Activated T-helper 1 cell treated with anti-CD3 and anti-CD28 coated beads, Interleukin-2, amount 50 U/mL, for 16 hours (primary cell): ENCODE measurements around the gene SLC30A5.
"Not testable (repeated sequence)": the region's sequence is repeated elsewhere in the genome, so short reads cannot be mapped to it uniquely, and the experiment has no call there.

Experiments
- DNase-seq, 2 donors: peaks; one replicate each; pipeline ENCODE4 v3.0.0-alpha.2; 2020; ENCODE audit warnings: low read depth in 1 of 2, low spot score in 1 of 2

Gene SLC30A5

DNA sequence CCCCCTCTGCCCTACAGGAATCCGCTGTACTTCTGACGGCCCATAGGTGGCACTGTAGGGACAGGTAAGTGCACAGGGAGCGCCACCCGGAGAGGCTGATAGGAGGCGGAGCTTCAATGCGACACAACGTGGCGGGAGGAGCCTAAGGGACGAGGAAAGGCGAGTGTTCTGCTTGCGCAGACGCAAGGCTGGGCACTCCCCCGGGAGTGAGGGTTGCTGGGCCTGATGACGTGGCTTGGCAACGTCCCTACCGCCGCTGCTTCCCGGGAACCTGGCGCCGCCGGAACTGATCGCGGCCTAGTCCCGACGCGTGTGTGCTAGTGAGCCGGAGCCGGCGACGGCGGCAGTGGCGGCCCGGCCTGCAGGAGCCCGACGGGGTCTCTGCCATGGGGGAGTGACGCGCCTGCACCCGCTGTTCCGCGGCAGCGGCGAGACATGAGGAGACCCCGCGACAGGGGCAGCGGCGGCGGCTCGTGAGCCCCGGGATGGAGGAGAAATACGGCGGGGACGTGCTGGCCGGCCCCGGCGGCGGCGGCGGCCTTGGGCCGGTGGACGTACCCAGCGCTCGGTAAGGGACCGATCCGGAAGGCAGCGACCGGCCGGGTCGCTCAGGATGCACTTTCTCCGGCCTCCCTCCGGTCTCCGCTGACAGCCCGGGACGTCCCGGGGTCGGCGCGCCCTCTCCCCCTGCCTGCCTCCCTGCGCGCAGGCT is at the start of gene SLC30A5:
Gene SLC30A5, plus strand, starts transcription at position 244 of the 712 bp plus-strand sequence. Its CDS starts 242 bp downstream, at position 486.
- peak; percentile 88 to 97 for DNase-seq

DNA sequence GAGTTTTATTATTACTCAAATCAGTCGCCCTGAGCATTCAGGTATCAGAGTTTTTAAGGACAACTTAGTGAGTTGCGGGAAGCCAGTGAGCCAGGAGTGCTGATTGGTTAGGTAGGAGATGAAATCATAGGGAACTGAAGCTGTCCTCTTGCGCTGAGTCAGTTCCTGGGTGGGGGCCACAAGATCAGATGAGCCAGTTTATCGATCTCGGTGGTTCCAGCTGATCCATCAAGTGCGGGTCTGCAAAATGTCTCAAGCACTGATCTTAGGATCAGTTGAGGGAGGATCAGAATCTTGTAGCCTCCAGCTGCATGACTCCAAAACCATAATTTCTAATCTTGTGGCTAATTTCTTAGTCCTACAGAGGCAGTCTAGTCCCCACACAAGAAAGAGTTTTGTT is 48.6 kb upstream of the SLC30A5 start:
- DNase-seq: not testable (repeated sequence)

DNA sequence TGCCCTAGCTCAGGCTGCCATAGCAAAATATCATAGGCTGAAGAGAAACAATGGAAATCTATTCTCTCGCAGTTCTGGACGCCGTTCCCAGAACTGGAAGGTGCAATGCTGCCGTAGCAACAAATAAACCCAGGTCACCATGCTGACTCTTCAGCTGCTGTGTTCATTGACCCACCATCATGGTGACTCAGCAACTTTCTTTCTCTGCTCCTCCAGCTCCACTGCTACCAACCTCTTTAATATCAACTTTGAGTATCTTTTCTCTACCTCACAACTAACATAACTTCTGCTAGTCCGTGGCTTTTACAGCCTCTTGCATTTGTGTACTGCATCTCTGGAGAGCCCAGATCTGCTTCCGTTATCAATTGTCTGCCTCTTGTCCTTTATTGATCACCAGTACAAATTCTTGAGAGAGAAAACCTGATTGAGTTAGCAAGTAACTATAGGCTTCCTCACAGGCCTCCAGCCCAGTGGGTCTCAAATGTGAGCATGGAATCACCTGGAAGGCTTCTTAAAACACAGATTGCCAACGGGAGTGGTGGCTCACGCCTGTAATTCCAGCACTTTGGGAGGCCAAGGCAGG is 47.3 kb upstream of the SLC30A5 start:
- no peak for DNase-seq

DNA sequence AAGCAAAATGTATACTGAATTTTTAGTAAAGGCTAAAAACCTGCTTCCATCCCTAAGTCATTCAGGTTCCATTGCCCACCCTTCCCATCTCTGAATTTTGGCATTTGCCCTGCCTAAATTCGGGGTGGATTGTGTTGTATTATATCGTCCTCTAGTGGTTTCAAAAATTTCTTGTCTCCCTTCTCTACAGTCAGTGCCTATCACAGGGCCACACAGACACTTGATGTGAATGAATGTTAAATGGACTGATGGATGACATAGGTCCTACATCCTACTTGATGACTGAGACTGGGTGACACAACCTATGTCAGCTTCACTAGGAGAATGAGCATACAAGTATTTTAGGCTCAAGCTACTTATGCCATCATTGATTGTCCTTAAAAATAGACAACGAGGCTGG is 45.6 kb upstream of the SLC30A5 start:
- no peak for DNase-seq

DNA sequence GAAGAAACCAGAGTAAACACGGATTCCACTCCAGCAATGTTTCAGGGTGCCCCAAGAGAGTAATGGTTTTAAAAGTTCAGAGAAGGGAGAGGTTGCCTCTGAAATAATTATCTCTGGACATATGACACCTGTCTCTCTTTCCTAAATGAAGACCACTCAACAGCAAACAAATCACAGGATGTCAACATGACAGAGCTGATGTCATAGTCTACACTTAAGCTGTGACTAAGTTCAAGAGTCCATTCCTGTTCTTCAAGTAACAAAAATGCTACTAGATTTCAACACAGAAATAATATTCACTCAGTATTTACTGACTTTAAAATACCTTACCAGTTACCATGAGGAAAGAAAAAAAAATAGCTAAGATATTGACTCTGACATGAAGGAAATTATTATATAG is 44.7 kb upstream of the SLC30A5 start:
- DNase-seq: no peak

DNA sequence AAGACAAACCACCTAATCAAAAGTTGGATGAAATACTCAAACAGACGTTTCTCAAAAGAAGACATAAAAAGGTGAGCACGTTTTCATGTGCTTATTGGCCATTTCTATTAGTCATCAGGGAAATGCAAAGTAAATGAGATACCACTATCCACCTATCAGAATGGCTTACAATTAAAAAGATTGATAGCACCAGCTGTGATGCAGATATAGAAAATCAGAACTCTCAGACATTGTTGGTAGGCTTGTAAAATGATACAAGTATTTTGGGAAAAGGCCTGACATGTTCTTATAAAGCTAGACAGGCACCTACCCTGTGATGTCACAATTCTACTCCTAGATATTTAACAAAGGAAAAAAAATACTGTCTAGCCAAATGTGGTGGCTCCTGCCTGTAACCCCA is 44.0 kb upstream of the SLC30A5 start:
- no peak for DNase-seq

DNA sequence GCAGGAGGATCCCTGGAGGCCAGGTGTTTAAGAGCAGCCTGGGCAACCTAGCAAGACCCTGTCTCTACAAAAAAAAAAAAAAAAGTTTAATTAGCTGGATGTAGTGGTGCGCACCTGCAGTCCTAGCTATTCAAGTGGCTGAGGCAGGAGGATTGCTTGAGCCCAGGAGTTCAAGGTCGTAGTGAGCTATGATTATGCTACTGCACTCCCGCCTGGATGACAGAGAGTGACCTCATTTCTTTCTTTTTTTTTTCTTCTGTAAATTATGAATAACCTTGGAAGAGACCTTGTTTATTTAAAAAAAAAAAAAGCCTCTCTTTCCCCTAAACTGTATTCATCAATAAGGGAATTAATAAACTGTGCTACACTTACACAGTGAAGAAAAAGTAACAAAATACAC is 43.6 kb upstream of the SLC30A5 start:
- no peak for DNase-seq

DNA sequence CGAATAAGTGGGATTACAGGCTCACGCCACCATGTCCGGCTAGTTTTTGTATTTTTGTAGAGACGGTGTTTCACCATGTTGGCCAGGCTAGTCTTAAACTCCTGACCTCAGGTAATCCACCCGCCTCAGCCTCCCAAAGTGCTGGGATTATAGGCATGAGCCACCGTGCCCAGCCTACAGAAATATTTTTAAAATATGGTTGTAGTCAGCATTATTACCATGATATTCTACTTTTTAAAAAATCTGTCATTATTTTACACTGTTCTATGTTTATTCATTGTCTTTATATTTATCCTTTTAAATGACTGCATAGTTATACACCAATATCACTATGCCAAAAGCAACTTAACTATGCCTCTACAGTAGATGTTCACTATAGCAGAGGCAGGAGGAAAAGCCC is 41.6 kb upstream of the SLC30A5 start:
- no peak for DNase-seq

DNA sequence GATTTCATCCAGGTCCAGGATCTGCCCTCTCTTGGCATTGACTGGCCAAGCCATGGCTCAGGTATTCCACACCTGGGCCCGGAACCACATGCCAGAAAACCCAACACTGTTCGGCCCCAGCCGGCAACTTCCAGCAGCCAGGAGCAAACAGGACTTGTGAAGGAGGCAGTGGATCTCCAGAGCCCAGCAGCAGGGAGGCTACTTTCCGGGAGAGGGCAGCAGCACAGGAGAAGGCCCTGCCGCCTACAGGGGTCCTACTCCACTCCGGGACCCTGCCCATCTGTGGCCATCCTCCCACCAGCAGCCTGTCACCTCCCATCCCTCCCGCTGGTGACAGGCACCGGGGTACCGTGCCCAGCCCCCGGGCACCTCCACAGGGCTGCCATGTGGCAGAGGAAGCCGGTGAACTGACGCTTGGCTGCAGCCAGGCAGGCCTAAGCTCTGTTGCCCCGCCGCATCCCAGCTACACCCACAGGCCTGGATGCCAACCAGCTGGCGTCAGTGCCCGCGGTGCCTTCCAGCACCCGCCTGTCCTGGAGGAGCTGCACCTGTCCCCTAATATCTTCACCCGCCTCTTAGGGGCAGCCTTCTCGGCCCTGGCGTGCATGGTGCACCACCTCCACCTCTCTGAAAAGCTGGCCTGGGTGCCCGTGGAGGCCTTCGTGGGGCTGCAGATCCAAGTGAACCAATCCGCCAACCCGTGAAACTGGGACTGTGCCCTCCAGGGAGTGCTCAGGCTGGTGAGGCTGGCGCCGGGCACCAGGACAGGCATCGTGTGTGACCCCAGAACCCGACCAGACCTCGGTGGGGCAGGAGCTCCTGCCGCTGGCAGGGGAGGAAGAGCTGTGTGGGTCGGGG is 18.9 kb upstream of the SLC30A5 start:
- no peak for DNase-seq

DNA sequence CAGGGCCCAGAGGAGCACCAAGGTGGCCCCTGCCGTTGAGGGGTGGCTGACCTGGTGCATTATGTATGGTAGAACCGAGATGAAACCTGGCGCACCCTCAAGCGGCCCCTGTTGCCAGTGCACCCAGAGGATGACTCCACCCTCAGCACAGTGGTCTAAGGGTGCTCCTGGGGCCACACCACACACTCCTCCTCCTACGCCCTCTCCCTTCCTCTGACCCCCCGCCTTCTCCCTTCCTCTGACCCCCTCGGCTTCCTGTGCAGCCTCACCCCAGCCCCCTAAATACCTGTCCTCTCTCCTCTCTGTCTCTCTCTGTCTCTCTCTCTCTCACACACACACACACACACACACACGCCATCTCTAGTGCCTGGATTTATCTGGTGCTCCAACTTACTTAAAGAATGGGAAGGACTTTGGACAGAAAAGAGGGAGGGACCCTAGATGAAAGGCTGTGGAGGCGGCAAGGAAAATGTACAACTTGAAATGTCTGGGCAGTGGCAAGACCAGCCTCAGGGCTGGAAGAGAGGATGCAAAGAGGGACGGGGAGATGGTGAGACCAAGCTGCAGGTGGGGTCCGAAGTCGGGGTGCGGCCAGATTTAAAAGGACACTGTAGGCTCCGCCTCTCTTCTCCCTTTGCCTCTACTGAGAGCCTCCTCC is 18.2 kb upstream of the SLC30A5 start:
- no peak for DNase-seq

DNA sequence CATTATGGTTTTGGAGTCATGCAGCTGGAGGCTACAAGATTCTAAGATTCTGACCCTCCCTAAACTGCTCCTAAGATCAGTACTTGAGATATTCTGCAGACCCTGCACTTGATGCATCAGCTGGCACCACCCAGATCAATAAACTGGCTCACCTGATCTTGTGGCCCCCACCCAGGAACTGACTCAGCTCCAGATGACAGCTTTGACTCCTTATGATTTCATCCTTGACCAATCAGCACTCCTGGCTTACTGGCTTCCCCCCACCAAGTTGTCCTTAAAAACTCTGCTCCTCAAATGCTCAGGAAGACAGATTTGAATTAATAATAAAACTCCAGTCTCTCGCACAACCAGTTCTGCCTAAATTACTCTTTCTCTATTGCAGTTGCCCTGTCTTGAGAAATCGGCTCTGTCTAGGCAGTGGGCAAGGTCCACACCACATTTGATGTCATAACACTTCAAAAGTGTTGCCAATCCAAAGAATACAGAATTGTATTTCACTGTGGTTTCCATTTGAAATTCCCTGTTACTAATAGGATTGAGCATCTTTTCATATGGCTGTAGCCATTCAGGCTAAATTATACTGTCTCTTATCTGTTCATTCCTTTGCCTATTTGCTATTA is 14.8 kb upstream of the SLC30A5 start:
- DNase-seq: no peak

DNA sequence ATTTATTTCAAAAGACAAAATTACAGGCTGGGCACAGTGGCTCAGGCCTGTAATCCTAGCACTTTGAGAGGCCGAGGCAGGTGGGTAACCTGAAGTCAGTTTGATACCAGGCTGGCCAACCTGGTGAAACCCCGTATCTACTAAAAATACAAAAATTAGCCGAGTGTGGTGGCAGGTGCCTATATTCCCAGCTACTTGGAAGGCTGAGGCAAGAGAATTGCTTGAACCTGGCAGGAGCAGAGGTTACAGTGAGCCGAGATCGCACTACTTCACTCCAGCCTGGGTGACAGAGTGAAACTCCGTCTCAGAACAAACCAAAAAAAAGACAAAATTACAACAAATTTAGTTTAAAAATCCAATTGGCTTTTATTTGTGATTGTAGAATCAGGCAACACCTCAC is 14.3 kb upstream of the SLC30A5 start:
- DNase-seq: no peak

DNA sequence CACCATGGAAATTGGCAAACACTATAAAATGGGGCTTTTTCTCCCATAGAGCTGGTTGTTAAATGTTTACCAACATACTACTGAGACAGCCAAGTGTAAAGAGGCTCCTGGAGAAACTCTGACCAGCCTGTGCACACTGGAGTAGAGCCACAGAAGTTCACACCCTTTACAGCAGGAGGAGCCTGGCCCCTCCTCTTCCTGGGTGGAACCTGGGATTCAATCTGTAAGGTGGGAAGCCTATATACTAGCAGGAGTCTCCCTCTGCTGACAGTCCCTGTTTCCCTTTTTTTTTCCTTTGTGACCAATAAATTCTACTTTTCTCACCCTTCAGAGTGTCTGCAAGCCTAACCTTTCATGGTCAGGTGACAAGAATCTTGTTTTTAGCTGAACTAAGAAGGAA is 10.4 kb upstream of the SLC30A5 start:
- DNase-seq: no peak

DNA sequence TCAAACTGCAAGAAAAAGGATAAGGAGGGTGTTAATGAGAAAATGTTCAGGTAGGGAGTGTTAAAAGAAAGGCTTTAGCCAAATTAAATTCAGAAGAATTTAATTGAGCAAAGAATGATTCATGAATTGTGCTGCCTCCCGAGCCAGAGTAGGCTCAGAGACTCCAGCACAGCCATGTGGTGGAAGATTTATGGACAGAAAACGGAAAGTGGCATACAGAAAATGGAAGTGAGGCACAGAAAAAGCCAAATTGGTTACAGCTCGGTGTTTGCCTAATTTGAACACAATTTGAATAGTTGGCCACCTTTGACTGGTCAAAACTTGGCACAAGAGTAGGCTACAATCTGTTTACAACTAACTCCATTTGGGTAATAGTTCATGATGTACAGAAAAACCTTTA is 9.6 kb upstream of the SLC30A5 start:
- no peak for DNase-seq

DNA sequence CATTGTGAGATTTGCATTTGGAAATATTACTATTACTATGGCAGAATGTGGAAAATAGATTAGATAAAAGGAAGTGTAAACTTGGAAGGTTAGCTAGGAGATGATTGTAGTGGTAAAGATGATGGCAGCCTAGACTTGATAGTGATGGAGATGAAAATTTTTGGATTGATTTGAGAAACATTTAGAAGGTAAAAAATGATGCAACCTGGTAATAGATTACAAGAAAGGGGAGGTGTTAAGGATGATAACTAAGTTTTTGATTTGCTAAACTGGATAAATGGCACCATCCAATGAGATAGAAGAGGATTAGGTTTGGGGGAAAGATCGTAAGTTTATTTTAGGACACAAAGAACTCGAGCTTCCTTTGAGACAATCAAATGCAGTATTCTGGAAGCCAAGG is 8.9 kb upstream of the SLC30A5 start:
- no peak for DNase-seq

DNA sequence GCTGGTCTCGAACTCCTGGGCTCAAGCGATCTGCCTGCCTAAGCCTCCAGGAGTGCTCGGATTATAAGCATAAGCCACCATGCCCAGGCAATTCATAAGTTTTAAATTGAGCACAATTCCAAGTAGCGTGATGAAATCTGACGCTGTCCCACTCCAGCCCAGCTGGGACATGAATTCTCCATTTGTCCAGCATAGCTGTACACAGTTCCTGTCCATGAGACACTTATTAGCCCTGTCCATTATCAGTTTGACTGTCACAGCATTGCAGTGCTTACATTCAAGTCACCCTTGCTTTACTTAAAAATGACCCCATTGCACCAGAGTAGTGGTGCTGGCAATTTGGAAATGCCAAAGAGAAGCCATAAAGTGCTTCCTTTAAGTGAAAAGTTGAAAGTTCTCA is 7.6 kb upstream of the SLC30A5 start:
- no peak for DNase-seq

DNA sequence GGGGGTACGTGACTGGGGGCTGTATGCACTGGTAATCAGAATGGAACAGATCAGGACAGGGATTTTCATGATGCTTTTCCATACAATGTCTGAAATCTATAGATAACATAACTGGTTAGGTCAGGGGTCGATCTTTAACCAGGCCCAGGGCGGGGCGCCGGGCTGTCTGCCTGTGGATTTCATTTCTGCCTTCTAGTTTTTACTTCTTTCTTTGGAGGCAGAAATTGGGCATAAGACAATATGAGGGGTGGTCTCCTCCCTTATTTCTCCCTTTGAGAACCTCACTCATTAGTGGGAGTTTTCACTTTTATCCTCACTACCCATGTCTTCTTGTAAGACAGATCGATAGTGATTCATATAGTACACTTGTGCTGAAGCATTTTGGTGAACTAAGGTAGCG is 5.8 kb upstream of the SLC30A5 start:
- not testable (repeated sequence) for DNase-seq

DNA sequence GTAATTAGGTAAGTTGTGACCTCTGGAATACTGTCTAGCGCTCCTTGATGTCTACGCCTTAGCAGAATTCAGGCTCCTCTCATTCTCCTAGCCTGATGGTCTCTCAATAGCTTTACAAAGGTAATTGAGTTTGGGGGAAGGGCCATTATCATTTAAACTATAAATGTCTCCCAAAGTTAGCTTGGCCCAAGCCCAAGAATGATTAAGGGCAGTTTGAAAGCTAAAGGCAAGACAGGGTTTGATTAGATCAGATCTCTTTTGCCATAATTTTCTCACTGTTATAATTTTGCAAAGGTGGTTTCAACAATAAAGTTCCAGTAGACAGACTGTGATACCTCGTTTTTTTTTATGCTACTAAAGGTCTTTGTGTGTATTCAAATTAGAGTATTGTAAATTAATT is 3.7 kb upstream of the SLC30A5 start:
- no peak for DNase-seq

DNA sequence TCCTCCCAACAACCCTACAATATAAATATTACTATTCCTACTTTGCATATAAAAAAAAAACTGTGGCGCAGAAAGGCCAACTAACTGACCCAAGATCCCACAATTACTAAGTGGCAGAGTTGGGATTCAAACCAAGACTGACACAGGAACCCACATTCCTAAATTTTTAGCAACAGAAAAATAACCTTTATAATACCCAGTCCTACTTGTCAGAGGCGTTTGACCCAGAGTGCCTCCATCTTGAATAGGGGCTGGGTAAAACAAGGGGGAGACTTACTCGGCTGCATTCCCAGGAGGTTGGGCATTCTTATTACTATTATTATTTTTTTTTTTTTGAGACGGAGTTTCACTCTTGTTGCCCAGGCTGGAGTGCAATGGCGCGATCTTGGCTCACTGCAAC is 2.0 kb upstream of the SLC30A5 start:
- DNase-seq: no peak

DNA sequence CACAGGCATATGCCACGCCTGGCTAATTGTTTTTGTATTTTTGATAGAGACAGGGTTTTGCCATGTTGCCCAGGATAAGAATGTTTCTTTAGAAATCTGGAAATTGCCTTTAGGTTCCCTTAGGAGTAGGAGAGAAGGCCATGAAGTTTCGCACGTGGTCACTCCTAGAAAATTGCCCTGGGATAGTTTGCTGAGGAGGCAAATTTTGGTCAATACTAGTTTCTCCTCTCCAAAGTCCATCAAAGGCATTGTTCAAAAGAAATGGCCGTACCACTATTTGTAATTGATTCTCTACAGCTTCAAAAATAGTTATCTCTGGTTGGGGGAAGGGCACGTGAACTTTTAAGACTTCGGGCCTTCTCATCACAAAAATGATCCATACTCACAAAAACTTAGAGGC is 845 bp upstream of the SLC30A5 start:
- no peak for DNase-seq

DNA sequence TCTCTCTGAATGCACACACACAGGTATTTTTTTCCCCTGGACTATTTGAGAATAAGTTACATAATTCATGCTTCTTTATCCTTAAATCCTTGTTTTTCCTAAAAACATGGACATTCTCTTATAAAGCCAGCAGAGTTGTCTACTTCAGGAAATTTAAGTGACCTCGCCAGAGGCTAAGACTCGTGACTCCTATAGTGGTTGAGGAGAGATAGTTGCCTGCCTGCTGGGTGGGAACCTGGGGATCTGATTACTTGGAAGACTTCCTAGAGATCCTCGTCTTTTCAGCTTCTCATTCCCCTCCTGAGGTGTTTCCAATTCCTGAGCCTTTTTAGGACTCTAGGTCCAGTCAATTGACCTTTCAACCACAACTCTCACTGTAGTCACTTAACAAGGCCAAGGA is 5.5 kb downstream of the SLC30A5 start:
- DNase-seq: no peak
